Head of caudate nucleus (tissue), 42 donors: ENCODE measurements around the gene ATXN3.

Experiments used
- DNase-seq, 42 donors: peaks; one replicate each; pipeline versions ENCODE4 v3.0.0 to v3.0.0-alpha.2; 2020 to 2021; ENCODE audit warnings: mixed read lengths in 7 of 42
- intact Hi-C: fragments of 100-400 bp; cut with DNase I; formaldehyde crosslinking; loops from one replicate; pipeline ENCODE4 v1.15.0; 2022

ATXN3 gene

GRCh38 chr14:92022036-92022435 lies 84.3 kb downstream of the ATXN3 start:
- intact Hi-C loops = no loop called here
- no peak for DNase-seq

GRCh38 chr14:92021523-92021922 lies 84.9 kb downstream of the ATXN3 start:
- DNase-seq = no peak
- intact Hi-C loops = no loop called here

- no peak for DNase-seq
- intact Hi-C loops = no loop called here
These were observed 92.3 kb downstream of the ATXN3 start for GRCh38 chr14:92014040-92014439.

GRCh38 chr14:92012121-92012748 lies 94.1 kb downstream of the ATXN3 start:
- intact Hi-C loops = no loop called here
- no peak for DNase-seq

- DNase-seq = no peak
- intact Hi-C loops = no loop called here
These were observed 95.7 kb downstream of the ATXN3 start for GRCh38 chr14:92010644-92011043.

GRCh38 chr14:92009604-92010003 lies 96.8 kb downstream of the ATXN3 start:
- intact Hi-C loops = no loop called here
- no peak for DNase-seq
